A204.1 (cell line): ENCODE data around the gene KRTAP12-3.

Source experiments
- FAIRE-seq: peaks from 2 replicates; lab custom pipeline; 2012; peaks lifted over from hg19 to GRCh38; lab: Jason Lieb, UNC

Gene KRTAP12-3

DNA sequence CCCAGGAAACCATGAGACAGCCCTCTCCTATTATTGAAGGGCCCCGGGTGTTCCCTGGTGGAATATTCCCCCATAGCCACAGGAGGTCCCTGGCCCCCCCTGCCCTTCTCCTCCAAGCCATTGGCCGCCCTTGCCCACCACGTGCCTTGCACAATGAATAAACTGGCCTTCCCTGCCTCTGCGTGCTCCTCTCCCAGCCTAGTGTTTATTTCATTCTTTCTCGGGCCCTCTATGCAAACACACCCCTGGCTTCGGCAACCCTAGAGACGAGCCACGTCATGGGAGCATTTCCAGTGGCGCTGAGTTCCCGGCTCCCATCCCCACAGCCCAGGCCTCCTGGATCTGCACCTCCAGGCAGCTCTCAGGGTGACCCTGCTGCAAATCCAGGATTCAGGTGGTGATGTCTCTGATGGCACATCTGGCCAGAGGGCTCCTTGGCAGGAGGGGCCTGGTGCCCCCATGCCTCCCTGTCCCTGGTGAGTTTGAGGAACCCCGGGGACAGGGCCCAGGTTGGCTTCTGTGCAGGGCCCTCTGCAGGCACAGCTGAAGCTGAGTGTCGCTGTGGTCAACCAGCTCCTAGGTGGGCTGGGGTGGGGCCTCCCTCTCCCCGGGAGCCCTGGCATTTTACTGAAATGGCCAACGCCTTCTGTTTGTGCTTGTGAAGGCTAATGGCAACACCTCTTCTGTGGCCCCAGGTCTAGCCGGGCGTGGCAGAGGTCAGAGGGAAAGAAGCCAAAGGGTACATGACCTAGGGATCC is 45.4 kb downstream of the KRTAP12-3 start:
- FAIRE-seq: no peak

DNA sequence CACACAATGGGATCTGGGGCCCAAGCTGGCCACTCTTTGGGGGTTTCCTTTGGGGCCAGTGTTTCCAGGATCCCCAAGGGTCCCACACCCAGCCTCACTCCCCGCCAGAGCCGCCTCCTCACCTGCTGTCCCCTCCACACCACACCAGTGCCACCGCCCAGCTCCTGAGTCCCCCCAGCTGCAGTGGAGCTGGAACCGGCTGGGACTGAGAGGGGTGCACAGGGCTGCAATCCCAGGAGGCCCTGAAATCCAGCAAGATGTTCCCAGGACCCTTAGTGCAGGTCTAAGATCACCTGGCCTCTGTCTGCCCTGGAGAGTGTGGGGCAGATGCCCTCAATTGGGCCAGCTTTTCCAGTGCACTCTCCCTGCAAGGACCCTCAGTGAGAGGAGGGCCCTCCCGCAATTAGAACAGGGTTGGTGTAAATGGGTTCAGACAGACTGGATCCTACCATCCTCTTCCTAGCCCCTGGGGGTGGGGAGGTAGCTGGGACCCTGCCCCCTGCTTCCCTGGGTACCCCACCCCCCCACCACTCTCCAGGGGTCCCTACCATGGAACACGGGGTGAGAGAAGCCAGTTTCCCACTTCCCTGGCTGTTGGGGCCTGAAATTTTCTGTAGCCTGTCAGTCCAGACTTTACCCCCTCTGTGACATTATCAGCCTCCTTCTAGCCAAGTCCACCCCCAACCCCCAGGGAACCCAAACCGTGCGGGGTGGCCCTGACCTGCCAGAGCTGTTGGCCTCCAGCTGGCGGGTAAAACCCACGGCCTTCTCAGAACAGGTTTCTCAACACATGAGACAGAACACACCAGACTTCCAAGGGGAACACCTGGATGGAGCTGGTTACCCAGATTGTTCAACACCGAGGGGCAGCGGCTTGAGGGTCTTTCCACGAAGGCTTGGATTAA is 46.3 kb downstream of the KRTAP12-3 start:
- FAIRE-seq: no peak

DNA sequence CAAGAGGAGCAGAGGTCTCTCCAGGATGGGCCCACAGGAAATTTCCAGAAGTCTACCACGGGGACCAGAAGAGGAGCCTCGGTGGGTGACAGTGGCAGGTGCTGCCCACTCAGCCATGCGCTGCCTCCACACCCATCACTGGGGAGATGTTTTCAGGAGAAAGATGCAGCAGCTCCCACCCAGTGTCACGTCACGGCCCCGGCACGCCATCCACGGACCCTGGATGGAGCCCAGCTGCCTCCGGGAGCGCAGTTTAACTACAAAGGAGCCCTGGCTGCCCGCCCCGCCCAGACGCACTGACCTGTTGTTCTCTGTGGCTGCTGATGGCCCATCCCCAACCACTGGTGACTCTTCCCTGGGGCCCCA is 46.9 kb downstream of the KRTAP12-3 start:
- FAIRE-seq: no peak

DNA sequence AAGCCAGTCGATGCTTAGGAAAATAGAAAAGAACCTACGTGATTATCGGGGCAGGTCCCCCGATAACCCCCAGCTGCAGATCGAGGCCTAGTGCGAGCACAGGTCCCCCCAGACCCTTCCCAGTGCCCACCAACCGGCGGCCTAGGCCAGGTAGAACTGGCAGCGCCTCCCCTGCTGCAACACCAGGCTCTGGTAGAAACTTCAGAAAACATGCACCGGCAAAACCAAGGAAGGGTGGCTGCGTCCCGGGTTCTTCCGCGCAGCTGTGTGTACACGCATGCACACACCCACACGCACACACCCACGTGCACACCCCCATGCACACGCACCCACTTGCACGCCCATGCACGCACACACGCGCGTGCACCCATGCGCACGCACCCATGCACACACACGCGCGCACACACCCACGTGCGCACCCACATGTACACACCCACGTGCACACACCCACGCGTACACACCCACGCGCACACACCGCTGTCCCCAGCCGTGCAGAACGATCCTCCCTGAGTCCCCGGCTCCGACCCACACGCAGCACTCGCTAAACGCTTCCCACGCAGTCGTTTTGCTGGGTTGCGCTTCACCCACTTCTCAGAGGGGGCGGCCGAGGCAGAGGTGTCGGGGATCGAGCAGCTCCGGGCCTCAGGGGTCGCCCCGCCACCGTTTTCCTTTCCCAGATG is 48.4 kb downstream of the KRTAP12-3 start:
- FAIRE-seq: no peak

DNA sequence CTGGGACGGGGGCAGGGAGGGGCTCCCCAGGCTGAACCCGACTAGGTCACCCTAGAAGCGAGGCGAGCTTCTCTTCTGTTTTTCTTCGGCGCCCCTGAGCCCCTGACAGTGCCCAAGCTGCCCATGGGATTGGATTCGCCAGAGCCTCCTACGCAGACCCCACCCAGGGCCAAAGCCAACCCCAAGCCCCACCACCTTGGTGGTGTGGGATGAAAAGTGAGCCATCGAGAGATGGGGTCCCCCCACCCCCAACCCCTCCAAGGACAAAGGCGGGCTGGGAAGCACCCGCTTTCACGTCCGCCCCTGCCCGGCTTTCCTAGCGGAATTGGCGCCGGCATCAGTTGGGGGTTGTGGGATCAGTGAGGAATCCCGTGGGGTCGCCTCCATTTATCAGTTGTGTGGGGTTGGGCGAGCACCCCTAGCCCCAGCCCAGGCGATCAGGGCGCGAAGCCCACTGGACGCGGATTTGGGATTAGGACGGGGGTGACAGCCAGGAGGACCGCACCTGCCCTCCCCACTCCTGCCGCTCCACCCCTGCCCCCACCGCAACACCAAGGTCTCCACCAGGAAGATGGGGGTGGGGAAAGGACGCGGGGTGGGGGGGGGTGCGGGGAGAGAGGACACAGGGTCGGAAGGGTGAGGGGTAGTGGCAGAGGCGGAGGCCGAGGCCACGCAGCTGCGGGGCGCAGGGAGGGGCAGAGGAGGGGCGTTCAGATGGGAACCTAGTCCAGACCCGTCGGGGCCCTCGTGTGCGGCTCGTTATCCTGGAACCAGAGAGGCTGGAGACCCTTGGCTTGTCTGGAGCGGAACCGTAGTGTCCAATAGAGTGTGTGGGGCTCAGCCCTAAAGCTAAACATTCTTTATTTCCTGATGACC is 49.2 kb downstream of the KRTAP12-3 start:
- FAIRE-seq: no peak
